HG02678 (cell line): Measurements from ENCODE around the gene CEP164.
"Not testable (repeated sequence)": the region's sequence is repeated elsewhere in the genome, so short reads cannot be mapped to it uniquely, and the experiment has no call there.

Experiments
- ATAC-seq: cut with Tn5 transposase; IDR thresholded peaks from one replicate; pipeline ENCODE4 v1.9.1; 2021; ENCODE audit warnings: mild to moderate bottlenecking, moderate library complexity; ENCODE audit not compliant: unreplicated experiment

Gene CEP164

GRCh38 chr11:117303646-117304315 lies 23.9 kb upstream of the CEP164 start:
- no peak for ATAC-seq

- no peak for ATAC-seq
Measured at GRCh38 chr11:117305145-117305544, 22.5 kb upstream of the CEP164 start.

- ATAC-seq = no peak
Measured at GRCh38 chr11:117309310-117309709, 18.3 kb upstream of the CEP164 start.

- ATAC-seq = no peak
Measured at GRCh38 chr11:117313091-117313490, 14.6 kb upstream of the CEP164 start.

GRCh38 chr11:117313828-117314768 lies 13.6 kb upstream of the CEP164 start:
- ATAC-seq = no peak

- no peak for ATAC-seq
Measured at GRCh38 chr11:117314840-117315239, 12.8 kb upstream of the CEP164 start.

GRCh38 chr11:117315285-117316196 lies 12.1 kb upstream of the CEP164 start:
- ATAC-seq = no peak

GRCh38 chr11:117316197-117316961 lies 11.3 kb upstream of the CEP164 start, which contains the start of gene BACE1:
Gene BACE1 (minus strand): TSS chr11:117316256. CDS start chr11:117315795, 461 bp downstream.
- ATAC-seq = no peak

GRCh38 chr11:117318738-117319137 lies 8.9 kb upstream of the CEP164 start:
- no peak for ATAC-seq

- ATAC-seq = no peak
Measured at GRCh38 chr11:117319214-117319840, 8.3 kb upstream of the CEP164 start.

- not testable (repeated sequence) for ATAC-seq
Measured at GRCh38 chr11:117327255-117327566, 443 bp upstream of the CEP164 start.

GRCh38 chr11:117328375-117329010 lies 839 bp downstream of the CEP164 start:
- no peak for ATAC-seq

GRCh38 chr11:117332843-117333242 lies 5.2 kb downstream of the CEP164 start:
- ATAC-seq = no peak

GRCh38 chr11:117333917-117334316 lies 6.3 kb downstream of the CEP164 start:
- no peak for ATAC-seq

- no peak for ATAC-seq
Measured at GRCh38 chr11:117334896-117335295, 7.2 kb downstream of the CEP164 start.

GRCh38 chr11:117335399-117335798 lies 7.7 kb downstream of the CEP164 start:
- ATAC-seq = no peak

- ATAC-seq = no peak
Measured at GRCh38 chr11:117337076-117337475, 9.4 kb downstream of the CEP164 start.

GRCh38 chr11:117345039-117345438 lies 17.4 kb downstream of the CEP164 start:
- ATAC-seq = no peak

- no peak for ATAC-seq
Measured at GRCh38 chr11:117354550-117354949, 26.9 kb downstream of the CEP164 start.
